NCI-H2107 (cell line): ENCODE results near the gene CLDN3.
"Not testable (repeated sequence)": the region's sequence is repeated elsewhere in the genome, so short reads cannot be mapped to it uniquely, and the experiment has no call there.

ENCODE experiments used
- DNase-seq: peaks from one replicate; lab custom pipeline; 2025; lab: John Stamatoyannopoulos, UW

Gene CLDN3

GRCh38 chr7:73736885-73737284 lies 33.2 kb downstream of the CLDN3 start:
- no peak for DNase-seq

- no peak for DNase-seq
Observed at GRCh38 chr7:73735528-73735905, 34.6 kb downstream of the CLDN3 start.

- DNase-seq, result peak; percentile 84
Observed at GRCh38 chr7:73734619-73735527, 35.2 kb downstream of the CLDN3 start.

DNA sequence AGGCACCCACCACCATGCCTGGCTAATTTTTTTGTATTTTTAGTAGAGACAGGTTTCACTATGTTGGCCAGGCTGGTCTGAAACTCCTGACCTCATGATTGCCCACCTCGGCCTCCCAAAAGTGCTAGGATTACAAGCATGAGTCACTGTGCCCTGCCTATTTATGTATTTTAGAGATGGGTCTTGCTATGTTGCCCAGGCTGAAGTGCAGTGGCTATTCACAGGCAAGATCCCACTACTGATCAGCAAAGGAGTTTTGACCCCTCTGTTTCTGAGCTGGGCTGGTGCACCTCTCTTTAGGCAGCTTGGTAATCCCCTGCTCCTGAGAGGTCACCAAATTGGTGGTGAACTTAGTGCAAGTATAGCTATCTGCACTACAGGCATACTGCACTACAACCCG lies 37.7 kb downstream of the CLDN3 start:
- no peak for DNase-seq

DNA sequence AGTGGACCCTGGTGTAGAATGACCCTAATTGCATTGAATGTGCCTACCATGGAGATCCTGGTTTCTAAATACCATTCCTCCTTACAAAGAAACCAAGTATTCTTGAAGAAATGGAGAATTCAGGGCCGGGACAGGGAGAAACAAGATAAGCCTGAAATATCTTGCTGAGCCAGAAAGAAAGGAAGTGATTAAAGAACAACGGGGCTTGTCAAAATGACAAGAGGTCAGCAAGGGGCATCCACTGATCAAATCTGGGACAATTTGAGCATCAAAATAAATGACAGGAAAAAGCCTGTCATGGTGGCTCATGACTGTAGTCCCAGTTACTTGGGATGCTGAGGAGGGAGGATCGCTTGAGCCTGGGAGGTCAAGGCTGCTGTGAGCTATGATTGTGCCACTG lies 39.6 kb downstream of the CLDN3 start:
- DNase-seq, result no peak

DNA sequence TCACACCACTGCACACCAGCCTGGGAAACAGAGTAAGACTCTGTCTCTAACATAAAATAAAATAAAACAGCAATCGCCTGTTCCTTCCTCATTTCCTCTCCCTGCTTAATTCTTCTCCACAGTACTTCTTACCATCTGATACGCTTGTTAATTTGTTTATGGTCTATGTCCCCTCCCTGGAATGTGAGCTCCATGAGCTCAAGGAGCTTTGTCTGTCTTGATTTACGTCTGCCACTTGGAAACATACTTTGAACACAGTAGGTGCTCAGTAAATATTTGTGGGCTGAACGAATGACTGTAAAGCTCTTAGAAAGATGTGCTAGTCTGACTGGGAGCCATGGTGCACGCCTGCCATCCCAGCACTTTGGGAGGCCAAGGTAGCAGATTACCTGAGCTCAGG lies 41.5 kb downstream of the CLDN3 start:
- no peak for DNase-seq

GRCh38 chr7:73727952-73728351 lies 42.1 kb downstream of the CLDN3 start:
- DNase-seq, result no peak

DNA sequence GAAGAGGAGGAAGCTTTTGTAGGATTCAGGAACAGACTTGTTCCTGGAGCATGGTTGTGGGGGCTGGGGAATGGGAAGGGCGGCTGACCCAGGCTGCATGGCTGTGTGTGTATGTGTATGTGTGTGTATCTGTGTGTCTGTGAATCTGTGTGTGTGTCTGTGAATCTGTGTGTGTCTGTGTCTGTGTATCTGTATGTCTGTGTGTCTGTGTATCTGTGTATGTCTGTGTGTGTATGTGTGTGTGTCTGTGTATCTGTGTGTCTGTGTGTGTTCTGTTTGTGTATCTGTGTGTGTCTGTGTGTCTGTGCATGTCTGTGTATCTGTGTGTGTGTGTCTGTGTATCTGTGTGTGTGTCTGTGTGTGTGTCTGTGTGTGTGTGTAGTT lies 44.0 kb downstream of the CLDN3 start:
- no peak for DNase-seq

GRCh38 chr7:73723813-73724212 lies 46.3 kb downstream of the CLDN3 start:
- DNase-seq, result no peak

DNA sequence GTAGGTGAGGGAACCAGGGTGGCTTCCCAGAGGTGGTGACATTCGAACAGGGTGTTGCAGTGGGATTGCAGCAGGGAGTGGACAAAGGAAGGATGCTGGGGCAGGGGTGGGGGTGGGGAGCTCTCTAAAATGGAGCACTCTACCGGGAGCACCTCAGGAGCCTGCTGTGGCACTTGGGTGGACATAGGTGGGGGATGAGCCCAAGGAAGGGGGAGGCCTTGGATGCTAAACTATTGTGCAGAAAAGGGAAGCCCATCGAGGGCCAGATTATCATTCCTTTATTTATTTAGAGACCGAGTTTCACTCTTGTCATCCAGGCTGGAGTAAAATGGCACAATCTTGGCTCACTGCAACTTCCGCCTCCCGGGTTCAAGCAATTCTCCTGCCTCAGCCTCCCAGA lies 47.3 kb downstream of the CLDN3 start:
- no peak for DNase-seq

- DNase-seq, result not testable (repeated sequence)
Observed at GRCh38 chr7:73722182-73722581, 47.9 kb downstream of the CLDN3 start.

- DNase-seq, result no peak
Observed at GRCh38 chr7:73721377-73721817, 48.7 kb downstream of the CLDN3 start.

DNA sequence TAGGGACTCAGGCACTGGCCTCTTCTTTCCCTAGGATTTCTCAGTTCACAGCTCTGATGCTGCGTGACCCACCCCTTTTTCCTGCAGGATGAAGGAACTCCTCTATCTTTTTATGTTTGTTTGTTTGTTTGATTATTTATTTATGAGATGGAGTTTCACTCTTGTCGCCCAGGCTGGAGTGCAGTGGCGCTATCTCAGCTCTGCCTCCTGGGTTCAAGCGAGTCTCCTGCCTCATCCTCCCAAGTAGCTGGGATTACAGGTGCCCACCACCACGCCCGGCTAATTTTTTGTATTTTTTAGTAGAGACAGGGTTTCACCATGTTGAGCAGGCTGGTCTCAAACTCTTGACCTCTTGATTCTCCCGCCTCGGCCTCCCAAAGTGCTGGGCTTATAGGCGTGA lies 49.6 kb downstream of the CLDN3 start:
- DNase-seq, result not testable (repeated sequence)

DNA sequence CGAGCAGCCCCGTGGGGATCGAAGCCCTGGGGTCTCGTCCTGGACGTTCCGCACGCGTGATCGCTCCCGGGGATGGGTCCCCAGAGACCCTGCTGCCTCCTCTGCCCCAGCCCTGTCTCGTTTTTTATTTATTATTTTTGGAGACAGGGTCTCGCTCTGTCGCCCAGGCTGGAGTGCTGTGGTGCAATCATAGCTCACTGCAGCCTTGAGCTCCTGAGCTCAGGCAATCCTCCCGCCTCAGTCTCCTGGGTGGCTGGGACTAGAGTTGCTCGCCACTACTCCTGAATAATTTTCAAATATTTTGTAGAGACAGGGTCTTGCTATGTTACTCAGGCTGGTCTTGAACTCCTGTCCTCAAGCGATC lies 50.3 kb downstream of the CLDN3 start:
- DNase-seq, result no peak
